RWPE1 (cell line): ENCODE measurements around the gene LIMA1.
"Not testable (repeated sequence)": the region's sequence is repeated elsewhere in the genome, so short reads cannot be mapped to it uniquely, and the experiment has no call there.

Source experiments
- CTCF ChIA-PET: fragments of 350-600 bp; sonication (Branson Sonifier 250); formaldehyde crosslinking; extraction: SDS; loops from one replicate; lab custom pipeline; 2021; lab: Yijun Ruan, JAX
- POLR2A ChIA-PET: fragments of 400-600 bp; formaldehyde crosslinking; extraction: SDS; loops from one replicate; lab custom pipeline; 2020; ENCODE audit warnings: antibody characterized with exemption; ENCODE audit not compliant: low non-redundant PET; lab: Yijun Ruan, JAX
- DNase-seq: peaks from one replicate; pipeline ENCODE4 v3.0.0; 2012; ENCODE audit warnings: low spot score
- H3K27ac ChIP-seq: fragments of 450-650 bp; 2 replicates; pipeline ENCODE4 v1.5.1; 2017
- TF ChIP-seq, protein P1 (sequence below): fragments of 450-650 bp; conservative IDR thresholded peaks from 2 replicates; pipeline ENCODE4 v1.5.1; 2017; ENCODE audit warnings: low read depth, mild to moderate bottlenecking

The LIMA1 gene

GRCh38 chr12:50157259-50157658 lies 126.1 kb downstream of the LIMA1 start:
- TF ChIP-seq, protein P1, sequence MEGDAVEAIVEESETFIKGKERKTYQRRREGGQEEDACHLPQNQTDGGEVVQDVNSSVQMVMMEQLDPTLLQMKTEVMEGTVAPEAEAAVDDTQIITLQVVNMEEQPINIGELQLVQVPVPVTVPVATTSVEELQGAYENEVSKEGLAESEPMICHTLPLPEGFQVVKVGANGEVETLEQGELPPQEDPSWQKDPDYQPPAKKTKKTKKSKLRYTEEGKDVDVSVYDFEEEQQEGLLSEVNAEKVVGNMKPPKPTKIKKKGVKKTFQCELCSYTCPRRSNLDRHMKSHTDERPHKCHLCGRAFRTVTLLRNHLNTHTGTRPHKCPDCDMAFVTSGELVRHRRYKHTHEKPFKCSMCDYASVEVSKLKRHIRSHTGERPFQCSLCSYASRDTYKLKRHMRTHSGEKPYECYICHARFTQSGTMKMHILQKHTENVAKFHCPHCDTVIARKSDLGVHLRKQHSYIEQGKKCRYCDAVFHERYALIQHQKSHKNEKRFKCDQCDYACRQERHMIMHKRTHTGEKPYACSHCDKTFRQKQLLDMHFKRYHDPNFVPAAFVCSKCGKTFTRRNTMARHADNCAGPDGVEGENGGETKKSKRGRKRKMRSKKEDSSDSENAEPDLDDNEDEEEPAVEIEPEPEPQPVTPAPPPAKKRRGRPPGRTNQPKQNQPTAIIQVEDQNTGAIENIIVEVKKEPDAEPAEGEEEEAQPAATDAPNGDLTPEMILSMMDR = no peak
- ChIA-PET CTCF (interaction anchor here (0.7 kb wide), 1 partner anchor 17 kb away, joined by 4 read pairs; no protein-coding TSS in a partner anchor), POLR2A (no interaction called here)
- no peak for DNase-seq
- H3K27ac ChIP-seq = no peak overlapping the region

DNA sequence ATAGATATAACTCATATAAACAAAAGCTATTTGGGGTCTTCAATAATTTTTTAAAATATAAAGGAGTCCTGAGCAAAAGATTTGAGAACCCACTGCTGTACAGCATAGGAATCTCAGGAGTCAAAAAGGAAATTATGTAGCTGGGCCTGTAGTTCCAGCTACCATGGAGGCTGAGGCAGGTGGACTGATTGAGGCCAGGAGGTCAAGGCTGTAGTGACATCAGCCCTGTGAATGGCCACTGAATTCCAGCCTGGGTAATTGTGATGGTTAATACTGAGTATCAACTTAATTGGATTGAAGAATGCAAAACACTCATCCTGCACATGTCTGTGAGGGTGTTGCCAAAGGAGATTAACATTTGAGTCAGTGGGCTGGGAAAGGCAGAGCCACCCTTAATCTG lies 126.7 kb downstream of the LIMA1 start:
- ChIA-PET POLR2A (no interaction called here), CTCF (no interaction called here)
- no peak overlapping the region for H3K27ac ChIP-seq
- DNase-seq = no peak
- TF ChIP-seq, protein P1 = no peak

DNA sequence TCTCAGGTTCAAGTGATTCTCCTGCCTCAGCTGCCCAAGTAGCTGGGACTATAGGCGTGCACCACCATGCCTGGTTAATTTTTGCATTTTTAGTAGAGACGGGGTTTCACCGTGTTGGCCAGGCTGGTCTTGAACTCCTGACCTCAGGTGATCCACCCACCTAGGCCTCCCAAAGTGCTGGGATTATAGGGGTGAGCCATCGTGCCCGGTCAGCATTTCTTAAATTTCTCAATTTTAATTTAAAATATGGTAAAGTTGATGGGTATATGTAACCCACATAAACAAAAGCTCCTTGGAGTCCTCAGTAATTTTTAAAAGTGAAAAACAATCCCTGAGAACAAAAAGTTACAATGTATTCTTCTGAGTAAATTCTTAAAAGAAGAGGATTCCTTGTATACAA lies 128.4 kb downstream of the LIMA1 start:
- POLR2A ChIA-PET, H3K27ac ChIP-seq, DNase-seq: not testable (repeated sequence)
- CTCF ChIA-PET = interaction anchor here (0.6 kb wide), 1 partner anchor 18 kb away, joined by 4 read pairs; no protein-coding TSS in a partner anchor

DNA sequence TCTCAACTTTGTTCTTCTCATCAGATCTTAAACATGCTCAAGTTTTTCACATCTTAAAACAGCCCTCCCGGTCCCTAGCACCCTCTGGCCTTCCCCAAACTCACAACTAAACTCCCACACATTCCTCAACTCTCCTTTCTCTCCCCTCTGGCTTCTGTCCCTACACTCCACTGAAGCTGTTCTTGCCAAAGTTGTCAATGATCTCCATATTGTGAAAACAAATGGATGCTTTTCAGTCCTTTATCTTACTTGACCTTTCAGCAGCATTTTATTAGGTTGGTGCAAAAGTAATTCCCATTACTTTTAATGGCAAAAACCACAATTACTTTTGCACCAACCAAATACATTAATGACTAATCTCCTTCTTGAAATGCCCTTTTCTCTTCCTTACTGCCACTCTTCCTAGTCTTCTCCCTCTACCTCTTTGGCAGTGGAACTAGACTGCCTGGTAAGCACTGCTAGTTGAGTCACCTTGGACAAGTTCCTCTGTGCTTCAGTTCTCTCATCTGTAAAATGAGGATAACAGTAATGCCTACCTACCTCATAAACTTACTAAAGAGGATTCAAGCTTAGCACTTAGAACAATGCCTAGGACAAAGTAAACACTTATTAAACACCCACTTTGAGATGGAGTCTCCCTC lies 132.2 kb downstream of the LIMA1 start:
- TF ChIP-seq, protein P1 = no peak
- ChIA-PET CTCF (interaction anchor here (1.0 kb wide), 1 partner anchor 19 kb away, joined by 4 read pairs; no protein-coding TSS in a partner anchor), POLR2A (no interaction called here)
- DNase-seq = no peak
- H3K27ac ChIP-seq = no peak overlapping the region

GRCh38 chr12:50149311-50149710 lies 134.0 kb downstream of the LIMA1 start:
- ChIA-PET CTCF (interaction anchor here (0.7 to 1.1 kb wide), 2 partner anchors 12 to 19 kb away, joined by 3 to 6 read pairs; no protein-coding TSS in a partner anchor), POLR2A (no interaction called here)
- no peak for DNase-seq
- TF ChIP-seq, protein P1 = no peak
- H3K27ac ChIP-seq = no peak overlapping the region

- H3K27ac ChIP-seq, POLR2A ChIA-PET, DNase-seq: not testable (repeated sequence)
- CTCF ChIA-PET = interaction anchor here (0.6 kb wide), 1 partner anchor 1054 kb away, joined by 3 read pairs; no protein-coding TSS in a partner anchor
Measured at GRCh38 chr12:50148011-50148410, 135.3 kb downstream of the LIMA1 start.

GRCh38 chr12:50147281-50147680 lies 136.0 kb downstream of the LIMA1 start:
- DNase-seq = no peak
- POLR2A ChIA-PET = interaction anchor here (0.8 kb wide), 1 partner anchor 31 kb away, joined by 5 read pairs; no protein-coding TSS in a partner anchor
- CTCF ChIA-PET = no interaction called here
- H3K27ac ChIP-seq = no peak overlapping the region
- TF ChIP-seq, protein P1 = no peak
